Stimulated activated CD4-positive, alpha-beta T cell treated with anti-CD3 and anti-CD28 coated beads, TNF-alpha, amount 100 ng/mL, for 4 hours (primary cell): ENCODE data around the gene ADAMTSL5.
"Not testable (repeated sequence)": the region's sequence is repeated elsewhere in the genome, so short reads cannot be mapped to it uniquely, and the experiment has no call there.

Experiments
- DNase-seq, 3 experiments: peaks; one replicate each; pipeline ENCODE4 v3.0.0-alpha.2; 2020; ENCODE audit warnings: low read depth in 3 of 3

The ADAMTSL5 gene

DNA sequence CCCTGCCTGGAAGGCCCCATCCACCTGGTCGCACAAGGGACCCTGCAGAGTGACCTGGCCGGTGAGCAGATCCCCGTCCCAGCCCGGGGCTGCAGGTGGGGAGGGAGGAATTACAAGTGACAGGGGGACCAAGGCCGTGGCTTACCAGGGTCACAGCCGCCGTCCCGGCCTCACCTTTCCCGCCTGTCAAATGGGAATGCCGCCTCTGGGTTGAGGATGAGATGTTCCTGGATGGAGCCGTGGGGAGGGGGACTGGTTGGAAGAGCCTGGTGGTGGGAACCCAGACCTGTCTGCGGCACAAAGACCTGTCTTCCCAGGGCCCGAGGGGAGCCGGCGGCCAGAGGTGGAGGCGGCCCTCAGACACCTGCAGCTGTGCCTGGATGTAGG, 16.6 kb upstream of the ADAMTSL5 start:
- no peak for DNase-seq

DNA sequence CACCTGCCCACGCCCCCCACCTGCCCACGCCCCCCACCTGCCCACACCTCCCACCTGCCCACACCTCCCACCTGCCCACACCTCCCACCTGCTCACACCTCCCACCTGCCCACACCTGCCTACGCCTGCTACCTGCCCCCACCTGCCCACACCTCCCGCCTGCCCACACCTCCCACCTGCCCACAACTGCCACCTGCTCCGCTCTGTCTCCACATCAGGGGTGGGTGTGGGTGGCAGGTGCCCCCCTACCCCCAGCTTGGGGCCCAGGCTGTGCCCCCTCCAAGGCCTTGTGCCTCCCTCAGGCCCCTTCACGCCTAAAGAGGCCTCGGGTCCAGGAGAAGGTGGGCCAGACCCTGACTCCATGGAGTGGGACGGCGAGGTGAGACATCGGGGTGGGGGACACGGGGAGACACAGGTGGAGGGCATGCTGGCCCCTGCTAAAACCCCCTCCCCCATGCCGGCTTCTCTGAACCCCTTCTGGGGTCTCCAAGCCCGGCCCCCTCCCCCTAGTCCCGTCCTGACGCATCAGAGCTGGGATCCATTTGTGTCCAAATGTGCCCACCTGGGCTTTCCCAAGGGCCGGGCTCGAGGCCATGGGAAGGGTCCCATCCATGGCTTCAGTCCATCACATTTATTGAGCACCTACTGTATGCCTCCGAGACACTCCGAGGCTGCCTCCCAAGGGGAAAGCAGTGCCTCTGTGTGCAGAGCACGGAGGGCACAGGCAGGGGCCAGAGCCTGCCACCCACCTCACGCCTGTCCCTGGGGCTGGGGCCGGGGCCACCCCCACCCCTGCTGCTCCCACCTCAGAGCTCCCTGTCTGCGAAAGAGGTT, 16.0 kb upstream of the ADAMTSL5 start:
- no peak for DNase-seq

DNA sequence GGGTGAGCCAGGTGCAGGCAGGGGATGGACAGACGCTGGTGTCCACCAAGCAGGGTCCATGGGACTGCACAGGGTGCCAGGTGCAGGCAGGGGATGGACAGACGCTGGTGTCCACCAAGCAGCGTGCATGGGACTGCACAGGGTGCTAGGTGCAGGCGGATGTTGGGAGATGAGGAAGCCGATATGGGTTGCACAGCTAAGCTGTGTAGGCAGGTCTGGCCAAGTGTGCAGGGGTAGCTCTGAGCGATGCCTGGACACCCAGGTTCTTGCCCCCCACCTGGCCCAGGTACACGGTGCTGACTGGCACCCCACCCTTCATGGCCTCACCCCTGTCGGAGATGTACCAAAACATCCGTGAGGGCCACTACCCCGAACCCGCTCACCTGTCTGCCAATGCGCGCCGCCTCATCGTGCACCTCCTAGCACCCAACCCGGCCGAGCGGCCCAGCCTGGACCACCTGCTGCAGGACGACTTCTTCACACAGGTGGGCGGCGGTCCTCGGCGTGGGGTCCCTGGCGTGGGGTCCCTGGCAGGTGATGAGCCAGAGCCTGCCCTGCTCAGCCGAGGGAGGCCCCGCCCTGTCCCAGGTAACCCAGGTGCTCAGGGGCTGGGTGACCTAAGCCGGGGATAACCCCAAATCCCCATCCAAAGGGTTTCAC, 15.0 kb upstream of the ADAMTSL5 start:
- no peak for DNase-seq

DNA sequence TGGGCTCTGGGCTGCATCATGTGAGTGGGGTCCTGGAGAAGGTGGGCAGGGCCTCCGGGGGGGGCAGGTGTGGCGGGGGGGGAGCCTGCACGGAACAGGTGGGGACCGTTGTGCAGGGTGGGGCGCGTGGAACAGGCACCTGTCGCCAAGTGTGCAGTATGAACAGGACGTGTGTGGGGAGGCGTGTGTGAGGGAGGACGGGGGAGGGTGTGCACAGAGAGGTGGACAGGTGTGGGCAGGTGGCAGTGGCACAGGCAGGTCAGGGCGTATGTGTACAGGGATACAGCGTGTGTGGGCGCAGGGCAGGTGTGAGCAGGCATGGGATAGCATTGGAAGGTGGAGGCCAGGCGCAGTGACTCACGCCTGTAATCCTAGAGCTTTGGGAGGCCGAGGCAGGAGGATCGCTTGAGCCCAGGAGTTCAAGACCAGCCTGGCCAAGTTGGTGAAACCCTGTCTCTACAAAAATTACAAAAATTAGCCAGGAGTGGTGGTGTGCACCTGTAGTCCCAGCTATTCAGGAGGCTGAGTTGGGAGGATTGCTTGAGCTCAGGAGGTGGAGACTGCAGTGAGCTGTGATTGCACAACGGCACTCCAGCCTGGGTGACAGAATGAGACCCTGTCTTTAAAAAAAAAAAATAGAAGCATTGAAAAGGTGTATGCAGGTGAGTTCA, 14.3 kb upstream of the ADAMTSL5 start:
- DNase-seq = no peak

DNA sequence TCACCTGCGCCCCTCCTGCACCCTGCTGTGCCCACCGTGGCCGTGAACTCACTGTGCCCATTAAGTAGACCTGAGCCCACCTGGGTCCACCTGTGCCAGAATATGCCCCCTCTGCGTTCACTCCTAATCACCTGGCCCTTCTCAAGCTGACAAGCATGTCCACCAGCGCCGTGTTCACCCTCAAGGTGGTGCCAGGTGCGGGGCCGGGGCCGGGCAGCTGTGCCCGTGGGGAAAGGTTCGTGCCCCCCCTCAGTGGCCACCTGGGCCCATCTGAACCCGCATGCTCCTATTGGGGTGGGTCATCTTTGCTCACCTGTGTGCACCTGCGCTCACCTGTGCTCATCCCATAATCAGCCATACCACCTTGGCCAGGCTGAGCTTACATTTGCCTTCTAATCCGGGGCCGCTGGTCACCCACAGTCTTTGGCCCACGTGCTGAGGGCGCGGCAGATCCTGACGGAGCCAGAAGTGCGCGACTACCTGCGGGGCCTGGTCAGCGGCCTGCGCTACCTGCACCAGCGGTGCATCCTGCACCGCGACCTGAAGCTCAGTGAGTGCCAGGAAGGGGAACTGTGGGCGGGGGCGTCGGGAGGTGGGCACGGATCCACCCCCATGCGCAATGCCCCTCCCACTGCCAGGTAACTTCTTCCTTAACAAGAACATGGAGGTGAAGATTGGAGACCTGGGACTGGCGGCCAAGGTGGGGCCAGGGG, 13.4 kb upstream of the ADAMTSL5 start:
- DNase-seq = no peak

DNA sequence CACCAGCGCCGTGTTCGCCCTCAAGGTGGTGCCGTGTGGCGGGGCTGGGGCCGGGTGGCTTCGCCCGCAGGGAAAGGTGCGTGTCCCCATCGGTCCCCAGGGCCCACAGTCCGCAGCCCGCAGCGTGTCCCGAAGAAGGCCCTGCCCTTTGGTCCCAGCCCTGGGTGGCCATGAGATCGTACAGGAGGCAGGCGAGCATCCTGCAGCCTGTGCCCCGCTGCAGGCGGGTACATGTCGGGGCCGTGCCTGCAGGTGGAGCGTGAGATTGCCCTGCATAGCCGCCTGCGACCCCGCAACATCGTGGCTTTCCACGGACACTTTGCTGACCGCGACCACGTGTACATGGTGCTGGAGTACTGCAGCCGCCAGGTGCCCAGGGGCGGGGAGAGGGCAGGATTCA, 12.5 kb upstream of the ADAMTSL5 start:
- no peak for DNase-seq

DNA sequence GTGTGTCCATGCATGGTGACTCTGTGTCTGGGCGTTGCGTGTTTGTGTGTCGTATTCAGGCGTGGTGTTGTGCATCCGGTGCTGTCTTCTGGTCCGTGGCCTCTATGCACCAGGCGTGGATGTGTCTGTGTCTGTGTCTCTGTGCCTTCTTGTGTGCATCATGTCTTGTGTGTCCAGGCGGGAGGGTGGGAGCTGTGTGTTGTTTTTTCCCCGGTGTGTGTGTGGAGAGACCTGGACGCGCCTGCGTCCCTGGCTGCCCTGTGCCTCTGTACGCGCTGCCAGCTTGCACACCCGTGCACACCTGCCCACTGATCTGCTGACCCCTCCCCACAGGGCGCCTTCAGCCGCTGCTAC, 12.1 kb upstream of the ADAMTSL5 start:
- DNase-seq = no peak

DNA sequence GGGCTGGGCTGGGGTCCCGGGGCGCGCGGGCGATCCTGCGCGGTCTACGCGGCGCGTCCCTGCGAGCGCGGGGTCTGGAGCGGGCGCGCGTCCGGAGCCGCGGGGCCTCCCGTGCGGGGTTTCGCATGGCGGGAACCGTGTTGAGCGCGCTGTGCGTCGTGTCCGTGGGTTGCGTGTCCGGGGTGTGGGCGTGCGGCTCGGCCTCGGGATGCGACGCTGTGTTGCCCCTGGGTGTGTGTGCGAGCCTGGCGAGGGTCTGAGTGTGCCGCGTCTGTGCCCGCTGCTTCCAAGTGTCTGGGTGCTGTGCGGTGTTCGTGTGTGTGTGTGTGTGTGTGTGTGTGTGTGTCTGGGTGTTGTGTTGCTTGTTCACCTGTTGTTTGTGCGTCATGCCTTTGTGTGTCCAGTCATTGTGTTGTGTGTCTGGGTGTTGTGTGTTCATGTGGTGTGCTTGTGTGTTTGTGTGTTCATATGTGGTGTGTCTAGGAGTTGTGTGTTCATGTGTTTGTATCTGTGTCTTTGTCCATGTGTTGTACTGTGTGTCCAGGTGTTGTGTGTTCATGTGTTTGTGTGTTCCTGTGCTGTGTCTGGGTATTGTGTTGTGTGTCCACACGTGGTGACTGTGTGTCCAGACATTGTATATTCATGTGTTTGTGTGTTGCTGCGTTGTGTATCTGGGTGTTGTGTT, 11.6 kb upstream of the ADAMTSL5 start:
- no peak for DNase-seq

DNA sequence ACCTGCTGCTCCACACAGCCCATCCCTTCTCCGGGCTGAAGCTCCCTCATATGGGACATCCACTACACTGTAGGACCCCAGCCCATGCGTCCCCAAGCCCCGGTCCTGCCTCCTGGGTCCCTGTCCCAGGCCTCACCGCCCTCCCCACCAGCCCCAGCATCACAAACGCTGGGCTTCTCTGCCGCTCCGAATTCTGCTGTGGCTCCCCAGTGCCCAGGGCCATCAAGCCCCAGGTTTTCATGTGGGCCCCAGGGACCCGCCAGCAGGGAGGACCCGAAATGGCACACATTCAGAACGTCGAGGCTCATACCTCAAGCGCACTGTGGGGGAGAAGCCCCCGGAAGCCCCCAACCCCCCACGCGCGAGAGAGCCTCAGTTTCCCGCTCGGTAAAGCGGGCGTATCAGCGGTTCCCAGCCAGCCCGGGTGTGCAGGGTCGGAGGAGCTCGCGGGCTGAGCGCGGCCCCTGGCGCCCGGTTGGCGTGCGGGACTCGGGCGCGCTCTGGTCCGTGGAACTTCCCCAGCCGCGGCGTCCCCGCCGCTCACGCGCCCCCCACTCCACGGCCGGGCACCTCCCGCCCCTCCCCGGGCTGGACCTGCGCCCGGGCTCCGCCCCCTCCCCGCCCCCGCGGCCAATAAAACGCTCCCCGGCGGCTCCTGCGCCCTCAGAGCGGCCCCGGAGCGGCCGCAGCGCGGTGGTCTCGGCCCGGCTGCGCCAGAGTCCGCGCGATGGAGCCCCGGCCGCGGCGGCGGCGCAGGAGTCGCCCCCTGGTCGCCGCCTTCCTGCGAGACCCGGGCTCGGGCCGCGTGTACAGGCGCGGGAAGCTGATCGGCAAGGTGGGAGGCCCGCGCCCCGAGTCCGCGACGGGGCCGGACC, 10.8 kb upstream of the ADAMTSL5 start, which contains the start of gene PLK5:
TSS of gene PLK5 (plus strand) at position 666 of the 875 bp plus-strand sequence. CDS start 2,920 bp downstream, outside the sequence.
- no peak for DNase-seq

DNA sequence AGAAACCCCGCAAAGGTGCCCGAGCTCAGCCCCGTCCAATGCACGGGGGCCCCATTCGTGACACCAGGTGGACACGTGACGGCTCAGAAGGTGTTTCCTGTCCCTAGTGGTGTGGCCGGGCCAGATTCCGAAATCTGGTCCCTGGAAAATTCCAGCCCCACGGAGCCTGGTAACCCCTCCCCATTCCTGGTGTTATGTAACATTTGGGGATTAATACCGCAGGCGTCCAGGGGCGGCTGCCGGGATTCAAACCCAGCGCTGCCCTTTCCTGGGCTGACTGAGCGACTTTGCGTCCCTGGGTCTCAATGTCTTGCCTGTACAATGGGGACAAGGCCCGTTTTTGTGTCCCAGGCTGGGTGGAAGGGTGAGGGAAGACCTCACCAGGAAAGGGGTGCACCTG, 10.0 kb upstream of the ADAMTSL5 start:
- DNase-seq = no peak

DNA sequence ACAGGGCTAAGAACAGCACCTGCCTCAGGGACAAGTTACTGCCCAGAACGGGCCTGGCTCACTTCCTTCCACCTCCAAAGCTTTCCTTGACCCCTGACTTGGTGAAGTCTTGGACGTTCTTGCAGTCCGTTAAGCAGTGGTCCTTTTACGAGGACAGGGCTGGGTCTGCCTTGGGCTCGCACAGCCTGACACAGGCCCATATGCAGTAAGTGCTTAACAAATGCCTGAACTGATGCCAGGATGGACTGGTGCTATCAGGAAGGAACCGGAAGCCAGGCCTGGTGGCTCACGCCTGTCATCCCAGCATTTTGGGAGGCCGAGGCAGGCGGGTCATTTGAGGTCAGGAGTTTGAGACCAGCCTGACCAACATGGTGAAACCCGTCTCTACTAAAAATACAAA, 9.2 kb upstream of the ADAMTSL5 start:
- DNase-seq = no peak

DNA sequence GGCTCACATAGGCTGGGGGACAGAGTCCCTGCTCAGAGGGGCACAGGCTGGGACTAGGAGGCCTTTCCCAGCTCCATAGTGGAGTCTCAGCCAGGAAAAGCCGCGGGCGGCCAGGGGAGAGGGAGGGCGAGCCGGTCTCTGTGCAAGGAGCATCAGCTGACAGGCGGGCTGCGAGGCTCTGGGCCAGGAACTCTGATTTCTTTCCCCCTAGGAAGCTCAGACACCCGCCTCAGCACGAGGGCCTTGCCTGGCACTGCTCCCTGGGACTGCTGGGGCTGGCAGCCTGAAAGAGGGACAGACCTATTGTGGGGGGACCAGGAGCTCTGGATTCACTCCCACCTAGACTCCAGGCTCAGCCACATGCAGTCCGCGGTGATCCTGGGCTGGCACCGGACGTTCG, 8.8 kb upstream of the ADAMTSL5 start:
- no peak for DNase-seq

DNA sequence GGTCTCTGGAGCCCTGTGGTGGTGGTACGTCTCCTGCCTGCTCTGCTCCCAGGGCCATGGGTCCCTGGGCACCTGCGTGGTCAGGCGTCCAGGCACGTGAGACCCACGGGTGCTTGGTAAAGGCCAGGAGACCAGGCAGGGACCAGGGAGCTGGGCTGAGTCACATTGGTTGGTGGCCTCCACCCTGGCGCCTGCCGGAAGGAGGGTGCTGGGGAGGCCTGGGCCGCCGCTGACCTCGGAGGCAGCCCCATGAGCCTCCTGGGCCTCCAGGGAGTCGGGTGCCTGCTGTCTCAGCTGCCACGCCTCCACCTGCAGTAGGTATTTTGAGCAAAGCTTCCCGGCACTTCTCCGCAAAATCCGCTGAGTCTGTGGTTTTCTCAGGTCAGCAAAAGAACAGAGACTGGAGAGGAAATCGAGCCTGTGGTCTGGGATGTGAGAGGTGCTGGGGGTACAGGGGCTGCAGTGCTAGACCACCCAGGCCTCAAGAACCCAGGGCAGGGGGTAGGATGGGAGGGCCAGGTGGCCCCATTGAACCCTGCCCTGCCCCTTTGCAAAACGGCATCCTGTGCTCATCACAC, 7.5 kb upstream of the ADAMTSL5 start:
- DNase-seq = no peak

DNA sequence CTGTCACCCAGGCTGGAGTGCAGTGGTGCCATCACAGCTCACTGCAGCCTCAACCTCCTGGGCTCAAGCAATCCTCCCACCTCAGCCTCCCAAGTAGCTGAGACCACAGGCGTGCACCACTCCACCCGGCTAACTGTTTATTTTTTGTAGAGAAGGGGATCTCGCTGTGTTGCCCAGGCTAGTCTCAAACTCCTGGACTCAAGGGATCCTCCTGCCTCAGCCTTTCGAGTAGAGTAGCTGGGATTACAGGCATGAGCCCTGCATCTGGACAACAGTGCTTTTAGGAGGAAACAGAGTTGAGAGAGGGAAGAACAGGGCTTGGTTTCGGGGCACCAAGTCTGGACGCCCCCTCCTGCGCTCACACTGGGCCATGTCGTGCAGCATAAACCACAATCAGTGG, 7.0 kb upstream of the ADAMTSL5 start:
- not testable (repeated sequence) for DNase-seq

DNA sequence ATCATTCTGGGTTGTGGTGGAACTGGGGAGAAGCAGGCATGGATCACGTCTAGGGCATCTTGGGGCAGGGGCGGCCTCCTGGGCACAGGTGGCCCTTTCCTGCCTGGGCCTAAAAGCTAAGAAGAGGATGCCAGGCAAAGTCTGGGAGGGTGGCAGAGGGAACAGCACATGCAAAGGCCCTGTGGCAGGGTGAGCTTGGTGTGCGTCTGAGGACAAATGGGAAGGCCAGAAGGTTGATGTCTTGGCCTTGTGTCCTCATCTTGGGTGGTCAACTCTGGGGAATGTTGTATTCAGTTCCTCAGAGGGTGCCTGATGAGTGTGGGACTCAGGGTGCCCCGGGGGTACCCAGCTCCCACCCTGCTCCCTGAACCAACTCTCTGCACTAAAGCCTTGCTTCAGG, 5.7 kb upstream of the ADAMTSL5 start:
- no peak for DNase-seq

DNA sequence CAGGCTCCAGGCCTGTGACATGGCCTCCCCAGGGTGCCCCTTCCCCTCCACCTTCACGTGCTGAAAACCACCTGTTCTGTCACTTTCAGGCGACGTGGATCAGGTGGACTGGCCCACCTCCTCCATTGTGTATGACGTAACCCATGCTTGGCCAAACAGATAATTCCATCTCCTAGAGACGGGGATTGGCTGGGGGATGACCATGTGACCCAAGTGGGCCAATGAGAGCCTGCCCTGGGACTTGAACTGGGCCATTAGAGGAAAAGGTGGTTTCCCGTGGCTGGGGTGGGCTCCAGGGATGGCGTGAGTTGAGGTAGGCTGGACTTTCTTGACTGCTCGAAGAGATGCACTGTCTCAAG, 3.6 kb upstream of the ADAMTSL5 start:
- no peak for DNase-seq

DNA sequence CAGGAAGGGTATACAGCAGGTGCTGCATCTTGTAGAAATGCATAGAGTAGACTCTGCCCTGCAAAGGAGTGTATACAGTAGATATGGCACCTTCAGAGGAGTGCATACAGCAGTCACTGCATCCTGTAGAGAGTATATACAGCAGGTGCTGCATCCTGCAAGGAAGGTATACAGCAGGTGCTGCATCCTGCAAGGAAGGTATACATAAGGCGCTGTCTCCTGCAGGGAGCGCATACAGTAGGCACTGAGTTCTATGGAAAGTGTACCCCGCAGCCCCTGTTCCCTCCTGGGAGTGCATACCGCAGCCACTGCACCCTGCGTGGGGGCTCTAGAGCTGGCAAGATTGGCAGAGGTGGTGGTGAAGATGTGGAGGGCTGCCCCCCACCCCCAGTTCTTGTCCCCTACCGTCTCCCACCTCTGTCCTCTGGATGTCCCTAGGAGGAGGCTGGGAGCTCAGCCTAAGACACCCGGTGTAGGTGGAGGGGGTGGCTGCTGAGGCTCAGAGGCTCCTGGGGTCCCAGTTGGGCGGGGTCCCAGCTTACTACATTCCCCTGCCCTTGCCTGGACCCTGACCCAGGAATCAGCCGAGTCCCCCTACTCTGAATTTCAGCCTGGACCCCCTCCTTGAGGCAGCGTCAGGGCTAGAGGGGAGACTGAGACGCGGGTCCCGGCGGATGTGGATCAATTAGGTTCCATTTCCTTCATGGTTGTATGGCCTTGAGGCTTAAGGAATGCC, 2.3 kb upstream of the ADAMTSL5 start:
- no peak for DNase-seq

DNA sequence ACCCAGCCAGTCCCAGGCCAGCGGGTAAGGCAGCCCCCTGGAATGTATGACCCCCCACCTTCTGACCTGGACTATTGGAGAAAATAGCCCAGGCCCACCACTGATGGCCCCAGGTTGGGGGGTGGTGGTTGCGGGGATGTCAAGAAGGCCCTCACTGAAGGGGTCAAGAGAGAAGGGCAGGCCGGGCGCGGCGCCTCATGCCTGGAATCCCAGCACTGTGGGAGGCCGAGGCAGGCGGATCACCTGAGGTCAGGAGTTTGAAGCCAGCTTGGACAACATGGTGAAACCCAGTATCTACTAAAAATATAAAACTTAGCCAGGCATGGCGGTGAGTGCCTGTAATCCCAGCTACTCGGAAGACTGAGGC, 1.5 kb upstream of the ADAMTSL5 start:
- DNase-seq = no peak

DNA sequence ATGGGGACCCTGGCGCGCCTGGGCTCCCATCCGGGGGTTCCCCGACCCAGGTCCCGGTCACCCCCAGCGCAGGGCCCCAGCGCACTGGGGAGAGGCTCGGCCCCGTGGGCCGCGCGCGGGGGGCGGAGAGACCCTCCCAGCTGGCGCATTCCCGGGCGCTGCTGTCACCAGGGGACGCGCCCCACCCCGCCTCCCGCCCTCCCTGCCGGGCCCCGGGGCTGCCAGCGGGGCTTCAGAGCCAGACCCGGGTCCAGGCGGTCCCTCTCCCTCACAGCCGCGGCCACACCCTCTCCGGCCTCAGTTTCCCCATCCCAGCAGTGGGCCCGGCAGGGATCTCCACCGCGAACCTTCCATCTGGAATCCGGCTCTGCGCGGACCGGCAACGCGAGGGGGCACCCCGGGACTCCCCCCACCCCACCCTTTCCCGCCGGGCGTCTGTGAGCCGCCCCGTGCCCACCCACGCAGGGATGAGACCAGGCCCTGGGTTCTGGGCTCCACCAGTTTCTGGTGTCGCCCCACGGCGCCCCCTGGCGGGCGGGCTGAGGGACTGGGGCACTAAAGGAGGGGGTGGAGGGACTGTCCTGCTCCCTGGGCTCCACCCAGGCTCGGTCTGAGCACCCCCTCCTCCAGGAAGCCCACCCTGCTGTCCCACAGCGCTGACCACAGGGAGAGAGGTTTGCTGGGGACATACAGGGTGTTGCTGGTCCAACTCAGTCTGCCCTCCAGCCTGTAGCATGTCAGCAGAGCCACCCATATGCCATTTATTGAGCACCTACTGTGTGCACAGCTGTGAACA, 878 bp upstream of the ADAMTSL5 start:
- DNase-seq = peak; percentile 42 to 48 (median 44)
